ENCODE results near the gene CNN3. TPM values are rescaled to one million over a fixed set of nuclear protein-coding genes. Genes with fewer than 3 reads are reported as not detected.

Gene CNN3
- 242 TPM for total RNA-seq
- long read RNA-seq, transcript CNN3-201 (7 exons, 2,165 nt) = major isoform, 1,225 of 1,289 reads
- long read RNA-seq, partial matches to known transcripts = 15 of 1,289 reads
- long read RNA-seq, other reads (novel, unspliced or antisense) = 42 of 1,289 reads

- peak; percentile 96 for DNase-seq (ENCODE audit: low spot score)
Observed at GRCh38 chr1:94926915-94927404, at the start of gene CNN3. TSS of gene CNN3 (minus strand) at chr1:94927110. CDS start at chr1:94926894, 216 bp downstream.

DNA sequence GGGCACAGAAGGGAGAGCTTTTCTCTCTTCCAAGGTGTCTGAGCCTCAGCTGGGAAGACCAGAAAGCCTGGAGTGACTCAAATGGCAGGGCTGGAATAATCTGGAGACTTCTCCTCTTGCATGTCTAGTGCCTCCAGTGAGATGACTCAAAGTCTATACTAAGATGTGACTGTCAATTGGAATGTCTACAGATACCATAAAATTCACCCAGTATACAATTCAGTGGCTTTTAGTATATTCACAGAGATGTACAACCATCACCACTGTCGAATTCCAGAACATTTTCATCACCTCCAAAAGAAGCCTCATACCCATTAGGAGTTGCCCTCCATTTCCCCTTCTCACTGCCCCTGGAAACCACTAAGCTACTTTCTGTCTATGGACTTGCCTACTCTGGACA, 47.9 kb upstream of the CNN3 start:
- no peak for DNase-seq (ENCODE audit: low spot score)

GRCh38 chr1:94974241-94974640, 47.3 kb upstream of the CNN3 start:
- no peak for DNase-seq (ENCODE audit: low spot score)

DNA sequence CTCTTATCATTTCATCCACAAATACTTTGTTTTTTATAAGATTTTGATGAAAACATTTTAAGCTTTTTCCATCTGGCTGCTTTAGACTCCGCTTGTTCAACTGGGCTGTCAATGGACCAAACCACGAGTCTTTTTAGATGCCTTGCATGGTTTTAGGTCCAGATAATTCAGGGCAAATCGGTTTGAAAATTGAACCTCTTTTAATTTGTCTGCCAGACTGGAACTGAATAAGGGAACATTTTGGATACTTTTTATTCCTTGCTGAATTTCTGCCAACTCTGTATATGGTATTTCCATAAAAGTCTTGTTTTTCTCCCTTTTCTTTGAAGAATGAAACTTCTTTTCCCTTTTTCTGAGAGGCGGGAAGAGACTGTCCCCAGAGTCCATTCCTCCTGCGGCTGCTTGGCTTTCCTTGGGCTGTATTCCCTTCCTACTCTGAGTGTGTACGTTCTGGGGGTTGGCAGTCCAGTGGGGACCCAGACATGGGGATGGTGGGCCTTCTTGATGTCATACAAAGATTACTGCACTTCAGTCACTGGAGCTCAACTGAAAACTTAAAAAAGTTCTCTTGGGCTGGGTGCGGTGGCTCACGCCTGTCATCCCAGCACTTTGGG, 46.5 kb upstream of the CNN3 start:
- DNase-seq (ENCODE audit: low spot score) = no peak

- DNase-seq (ENCODE audit: low spot score) = no peak
Observed at GRCh38 chr1:94971491-94971924, 44.6 kb upstream of the CNN3 start.

DNA sequence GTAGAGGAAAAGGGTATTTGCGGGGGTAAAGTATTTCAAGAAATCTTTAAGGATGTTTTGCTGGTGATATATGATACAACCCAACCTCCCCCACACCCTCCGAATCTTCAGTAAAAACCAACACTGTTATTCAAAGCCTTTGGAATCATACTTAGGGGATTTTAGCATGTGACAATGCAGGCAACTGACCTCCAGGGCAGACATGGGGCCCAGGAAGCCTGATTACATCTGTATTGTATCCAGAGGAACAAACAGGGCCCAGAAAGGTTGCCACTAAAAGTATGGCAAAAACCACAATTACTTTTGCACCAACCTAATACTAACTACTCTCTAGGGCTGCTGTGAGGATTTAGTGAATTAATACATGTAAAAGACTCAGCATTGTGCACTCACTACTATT, 43.9 kb upstream of the CNN3 start:
- DNase-seq (ENCODE audit: low spot score) = no peak

DNA sequence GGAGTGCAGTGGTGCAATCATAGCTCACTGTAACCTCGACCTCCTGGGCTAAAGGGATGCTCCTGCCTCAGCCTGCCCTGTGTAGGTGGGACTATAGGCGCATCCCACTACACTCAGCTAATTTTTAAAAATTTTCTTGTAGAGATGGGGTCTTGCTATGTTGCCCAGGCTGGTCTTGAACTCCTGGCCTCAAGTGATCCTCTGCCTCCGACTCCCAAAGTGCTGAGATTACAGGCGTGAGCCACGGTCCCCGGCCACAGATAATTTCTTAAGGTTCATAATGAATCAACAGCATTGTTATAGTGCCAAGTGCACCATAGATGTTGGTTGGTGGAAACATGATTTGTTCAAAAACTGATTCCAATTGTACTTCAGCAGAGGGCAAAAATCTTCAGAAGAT, 42.2 kb upstream of the CNN3 start:
- DNase-seq (ENCODE audit: low spot score) = no peak

- no peak for DNase-seq (ENCODE audit: low spot score)
Observed at GRCh38 chr1:94966033-94966432, 39.1 kb upstream of the CNN3 start.

DNA sequence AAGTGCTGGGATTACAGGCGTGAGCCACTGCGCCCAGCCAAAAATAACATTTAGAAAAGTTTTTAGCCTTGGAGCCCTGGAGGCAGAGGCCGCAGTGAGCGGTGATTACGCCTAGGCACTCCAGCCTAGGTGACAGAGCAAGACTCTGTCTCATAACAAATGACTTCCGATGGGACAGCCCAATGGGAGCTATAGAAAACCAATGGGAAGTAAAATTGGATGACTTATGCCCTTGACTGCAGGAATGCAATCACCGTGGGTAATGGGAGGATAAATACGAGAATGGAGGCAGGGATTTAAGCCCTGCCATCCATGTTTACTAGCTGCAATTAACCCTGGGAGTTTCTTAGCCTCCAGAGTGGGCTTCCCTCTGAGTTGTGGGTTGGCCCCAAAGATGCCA, 37.0 kb upstream of the CNN3 start:
- no peak for DNase-seq (ENCODE audit: low spot score)

DNA sequence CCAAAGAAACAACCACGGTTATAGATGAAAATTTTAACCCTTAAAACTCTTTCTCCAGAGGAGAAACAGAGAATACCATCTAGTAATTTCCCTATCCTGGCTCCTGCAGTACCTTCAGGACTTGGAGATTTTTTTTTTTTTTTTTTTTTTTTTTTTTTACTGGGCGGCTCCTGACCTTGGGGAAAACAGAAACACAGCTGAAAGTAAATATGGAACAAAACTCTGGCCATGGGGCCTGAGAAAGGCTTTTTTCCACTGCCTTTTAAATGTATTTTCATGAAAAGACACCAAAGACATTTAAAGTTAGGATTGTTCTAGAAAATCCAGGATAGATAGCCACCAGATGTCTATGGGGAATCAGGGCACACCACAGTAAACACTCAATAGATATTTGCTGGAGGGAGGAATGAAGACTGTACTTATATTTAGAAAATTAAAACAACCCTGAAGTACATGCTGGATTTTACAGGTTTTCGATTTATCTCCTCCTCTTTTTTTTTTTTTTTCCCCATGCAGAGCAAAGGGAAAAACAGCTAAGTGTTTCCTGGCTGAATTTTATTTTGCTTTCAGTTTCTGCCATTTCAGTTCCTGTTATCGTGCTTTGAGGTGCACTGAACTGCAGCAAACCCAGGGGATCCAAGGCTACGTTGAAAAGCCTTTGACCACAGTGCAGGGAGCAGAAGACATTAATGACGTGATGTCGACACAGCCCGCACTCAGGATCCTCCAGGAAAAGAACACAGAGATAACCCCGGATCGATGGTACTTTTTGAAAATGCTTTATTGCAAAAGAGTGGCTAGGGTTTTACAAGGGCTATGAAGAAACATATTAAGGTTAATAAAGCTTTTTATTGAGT, 35.7 kb upstream of the CNN3 start:
- no peak for DNase-seq (ENCODE audit: low spot score)

DNA sequence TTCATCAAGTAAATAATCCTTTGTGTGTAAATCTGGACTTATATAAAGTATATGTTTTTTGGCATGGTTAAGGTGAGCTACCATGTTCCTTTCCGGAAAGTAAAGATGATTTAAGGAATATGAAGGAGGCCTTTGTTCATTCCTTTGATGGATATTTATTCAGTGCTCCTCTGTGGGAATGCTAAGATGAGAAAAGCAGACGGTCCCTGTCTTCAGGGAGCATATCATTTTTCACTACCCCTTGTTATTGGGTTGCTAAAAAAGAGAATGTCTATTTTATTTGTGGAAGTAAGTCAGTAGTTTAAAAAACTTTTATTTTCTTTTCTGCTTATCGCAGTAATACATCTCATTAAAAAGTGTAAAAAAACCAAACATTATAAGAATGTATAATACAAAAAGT, 35.1 kb upstream of the CNN3 start:
- DNase-seq (ENCODE audit: low spot score) = no peak

- no peak for DNase-seq (ENCODE audit: low spot score)
Observed at GRCh38 chr1:94961582-94961981, 34.7 kb upstream of the CNN3 start.

GRCh38 chr1:94958081-94958480, 31.2 kb upstream of the CNN3 start:
- no peak for DNase-seq (ENCODE audit: low spot score)

DNA sequence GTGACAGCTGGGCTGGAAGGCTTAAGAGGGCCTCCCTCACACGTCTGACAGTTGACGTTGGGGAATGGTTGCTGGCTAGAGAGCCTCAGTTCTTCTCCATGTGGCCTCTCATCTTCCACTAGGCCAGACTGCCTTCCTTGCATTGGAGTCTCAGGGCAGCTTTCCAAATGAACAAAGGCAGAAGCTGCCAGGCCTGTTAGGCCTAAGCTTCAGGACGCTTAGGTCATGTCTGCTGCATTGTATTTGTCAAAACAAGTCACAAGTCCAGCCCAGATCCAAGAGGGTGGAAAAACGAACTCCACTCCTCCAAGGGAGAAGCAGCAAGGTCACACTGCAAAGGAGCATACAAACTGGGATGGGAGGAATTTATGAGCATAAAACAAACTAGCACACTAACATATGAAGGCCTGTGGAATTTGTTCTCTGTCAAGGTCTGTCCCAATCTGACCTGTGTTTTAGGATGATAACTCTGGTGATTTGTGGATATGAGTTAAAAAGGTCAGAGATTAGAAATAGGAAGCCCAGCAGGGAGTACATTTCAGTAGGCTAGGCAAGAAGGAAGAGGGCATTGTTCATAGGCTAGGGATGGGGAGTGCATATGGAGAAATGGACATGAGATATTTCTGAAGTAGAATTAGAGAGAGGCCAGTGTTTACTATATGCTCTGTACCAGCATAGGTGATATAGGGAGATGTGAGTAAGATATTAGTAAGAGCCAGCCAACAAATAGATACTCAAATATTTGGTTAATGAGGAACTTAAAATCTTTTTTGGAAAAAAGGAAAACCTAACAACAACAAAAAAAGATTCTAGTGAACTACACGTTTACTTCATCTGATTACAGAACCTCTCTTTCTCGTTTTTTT, 29.1 kb upstream of the CNN3 start:
- no peak for DNase-seq (ENCODE audit: low spot score)

DNA sequence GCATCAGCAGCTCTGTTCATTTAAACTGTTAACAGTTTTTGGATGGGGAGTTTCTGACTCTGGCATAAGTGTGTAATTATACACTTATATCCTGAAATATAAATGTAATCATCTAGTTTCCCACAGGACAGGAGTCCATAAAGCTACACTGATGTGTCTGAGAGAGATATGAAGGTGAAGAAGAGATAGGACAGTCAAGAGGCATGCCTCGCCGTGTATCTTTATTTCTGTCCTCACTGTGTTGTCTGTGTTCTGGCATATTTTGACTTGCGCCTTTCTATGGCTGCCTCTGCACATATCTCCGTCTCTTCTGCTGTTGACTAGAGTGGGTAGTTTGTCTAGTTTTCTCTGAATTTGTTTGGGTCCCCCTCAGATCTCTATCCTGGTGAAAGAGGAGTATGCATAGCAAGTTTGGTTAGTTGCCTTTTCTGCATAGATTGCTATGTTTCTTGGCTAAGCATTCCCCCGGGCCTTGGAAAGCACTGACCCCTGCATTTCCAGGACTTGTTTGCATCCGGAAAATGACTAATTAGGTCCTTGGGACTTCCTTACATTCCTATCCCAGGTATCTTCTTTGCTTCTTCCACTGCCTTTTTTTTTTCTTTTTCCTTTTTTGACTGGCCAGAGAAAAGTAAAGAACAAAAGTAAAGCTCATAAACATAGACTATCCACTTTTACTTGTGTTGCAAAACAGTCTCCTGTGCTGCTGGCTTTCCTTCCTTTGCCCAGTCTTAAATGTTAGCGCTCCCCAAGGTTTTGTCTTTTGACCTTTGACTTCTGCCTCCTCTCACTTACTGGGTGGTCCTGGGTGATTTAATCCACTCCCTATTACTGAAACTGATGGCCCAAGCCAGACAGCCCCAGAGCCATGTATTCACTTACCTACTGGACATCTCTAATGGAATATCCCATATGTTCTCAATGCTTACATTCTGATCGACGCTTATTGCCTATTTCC, 27.6 kb upstream of the CNN3 start:
- DNase-seq (ENCODE audit: low spot score) = no peak

- no peak for DNase-seq (ENCODE audit: low spot score)
Observed at GRCh38 chr1:94953746-94954145, 26.8 kb upstream of the CNN3 start.

GRCh38 chr1:94953107-94953506, 26.2 kb upstream of the CNN3 start:
- no peak for DNase-seq (ENCODE audit: low spot score)

DNA sequence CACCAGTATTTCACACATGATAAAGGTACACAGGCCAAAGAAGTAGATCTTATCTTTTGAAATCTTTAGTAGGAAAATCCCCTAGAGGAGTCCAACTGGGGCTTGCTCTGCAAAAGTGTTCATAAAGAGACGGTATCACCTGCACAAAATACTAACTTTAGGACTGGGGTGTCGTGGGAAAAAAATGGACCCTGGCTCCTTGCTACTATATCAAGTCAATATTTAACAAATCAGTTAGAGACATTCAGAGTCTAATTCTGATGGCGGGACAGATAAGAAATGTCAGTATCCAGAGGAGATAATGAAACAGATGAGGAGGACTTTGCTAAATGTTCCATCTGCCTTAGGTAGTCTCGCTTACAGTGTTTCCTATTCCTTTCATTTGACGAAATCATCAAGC, 25.6 kb upstream of the CNN3 start:
- DNase-seq (ENCODE audit: low spot score) = no peak

DNA sequence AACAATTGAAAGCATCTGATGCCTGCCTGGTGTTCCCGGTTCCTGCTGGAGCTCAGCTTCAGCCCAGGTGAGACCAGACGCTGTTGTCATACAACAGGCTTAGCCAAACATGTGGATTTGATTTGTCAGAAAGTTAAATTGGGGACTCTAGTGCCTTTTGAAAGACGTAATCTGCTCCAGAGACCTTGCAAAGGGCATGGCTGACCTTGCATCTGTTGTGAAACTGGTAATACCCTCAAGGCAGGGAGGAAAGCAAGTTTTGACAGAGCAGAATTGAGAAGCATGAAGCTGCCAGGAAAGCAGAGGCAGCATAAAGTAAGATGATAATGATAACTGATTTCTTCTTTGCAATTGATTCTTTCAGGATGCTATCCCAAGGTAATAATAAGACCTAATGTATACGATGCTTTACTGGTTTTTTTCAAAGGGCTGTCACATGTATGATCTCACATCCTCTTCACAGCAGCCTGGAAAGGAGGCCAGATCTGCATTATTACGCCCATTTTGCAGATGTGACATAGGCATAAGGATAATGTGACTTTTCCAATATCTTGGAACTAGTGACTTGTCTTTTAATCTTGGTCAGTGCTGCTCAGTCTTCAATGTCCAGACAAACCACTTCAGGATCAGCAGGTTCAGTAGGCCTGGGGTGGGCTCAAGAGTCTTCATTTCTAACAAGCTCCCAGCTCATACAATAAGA, 24.7 kb upstream of the CNN3 start:
- DNase-seq (ENCODE audit: low spot score) = no peak

DNA sequence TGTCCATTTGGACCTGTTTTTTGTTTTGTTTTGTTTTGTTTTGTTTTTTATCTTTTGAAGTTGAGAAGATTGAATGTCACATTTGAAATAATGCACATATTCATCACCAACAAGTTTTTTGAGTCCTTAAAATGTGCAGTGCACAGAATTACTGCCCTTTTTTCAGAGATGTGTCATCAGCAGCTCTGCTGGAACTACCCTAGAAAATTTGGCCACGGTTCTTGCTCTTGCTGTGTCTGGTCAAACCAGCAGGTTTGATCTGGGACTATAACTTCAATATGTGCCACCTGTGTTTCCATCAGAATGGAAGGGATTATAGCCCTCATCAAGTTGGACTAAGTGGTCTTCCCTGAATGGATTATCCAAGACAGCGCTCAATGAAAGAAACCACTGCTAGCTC, 24.1 kb upstream of the CNN3 start:
- DNase-seq (ENCODE audit: low spot score) = no peak

All from mesenteric fat pad (tissue), 1 donor.